HEK293T (cell line): ENCODE results near the gene ATP2B1.

Source experiments
- CTBP1 ChIP-seq: fragments of 450-650 bp; IDR thresholded peaks from 2 replicates; pipeline ENCODE4 v1.6.1; 2016; ENCODE audit warnings: borderline replicate concordance
- ELF4 ChIP-seq: fragments of 450-650 bp; IDR thresholded peaks from 2 replicates; pipeline ENCODE4 v1.6.1; 2017; ENCODE audit warnings: antibody characterized with exemption
- FOXA1 ChIP-seq: fragments of 450-650 bp; IDR thresholded peaks from 2 replicates; pipeline ENCODE4 v1.6.1; 2016; ENCODE audit warnings: mild to moderate bottlenecking
- HDGF ChIP-seq: fragments of 450-650 bp; IDR thresholded peaks from 2 replicates; pipeline ENCODE4 v1.6.1; 2017; ENCODE audit warnings: antibody characterized with exemption, borderline replicate concordance
- LEF1 ChIP-seq: fragments of 450-650 bp; IDR thresholded peaks from 2 replicates; pipeline ENCODE4 v1.6.1; 2017; ENCODE audit warnings: mild to moderate bottlenecking, borderline replicate concordance
- NFRKB ChIP-seq: fragments of 450-650 bp; IDR thresholded peaks from 2 replicates; pipeline ENCODE4 v1.6.1; 2016; ENCODE audit warnings: mild to moderate bottlenecking, moderate library complexity
- SP1 ChIP-seq: fragments of 450-650 bp; IDR thresholded peaks from 2 replicates; pipeline ENCODE4 v1.6.1; 2017
- SUZ12 ChIP-seq: fragments of 450-650 bp; IDR thresholded peaks from 2 replicates; pipeline ENCODE4 v1.6.1; 2016; ENCODE audit warnings: mild to moderate bottlenecking
- TARDBP ChIP-seq: fragments of 450-650 bp; IDR thresholded peaks from 2 replicates; pipeline ENCODE4 v1.6.1; 2016

DNA sequence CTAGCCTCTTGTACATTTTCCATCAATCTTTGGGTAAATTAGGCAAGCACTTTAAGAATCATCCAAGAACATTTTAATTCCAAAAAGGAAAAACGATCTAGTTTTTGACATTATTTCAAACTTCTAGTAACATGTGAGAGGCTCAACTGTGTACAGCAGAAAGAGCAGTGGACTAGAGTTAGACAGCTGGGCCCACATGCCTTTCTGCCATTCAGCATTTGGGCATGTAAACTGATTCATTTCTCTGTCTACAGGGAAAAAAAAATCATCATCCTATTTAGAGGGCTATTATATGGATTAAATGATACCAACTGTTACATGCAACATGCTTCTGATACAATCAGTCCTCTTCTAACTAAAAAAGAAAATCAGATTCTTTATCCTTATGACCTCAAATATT lies 17.7 kb downstream of the ATP2B1 start:
- TF ChIP-seq SP1 (no peak), LEF1 (no peak), CTBP1 (no peak), HDGF (no peak), NFRKB (no peak), TARDBP (no peak), SUZ12 (no peak), FOXA1 (no peak), ELF4 (no peak)
